ENCODE data around the gene KRTAP5-3.

KRTAP5-3 gene

GRCh38 chr11:1625541-1625940 lies 17.3 kb upstream of the KRTAP5-3 start:
- no peaks in the 10 kb centered on the region for H3K79me2 ChIP-seq (ENCODE audit: control insufficient read depth, insufficient read depth, low read length, poor library complexity)
- no peaks in the 10 kb centered on the region for H3K27me3 ChIP-seq (ENCODE audit: insufficient read depth, low read length)
- H2BK120ac ChIP-seq (ENCODE audit: insufficient read depth, low read length, poor library complexity), result no peak overlapping the region
- no peak overlapping the region for H3K4me2 ChIP-seq (ENCODE audit: low read length)
- no peak overlapping the region for H2BK5ac ChIP-seq (ENCODE audit: low read depth, low read length, poor library complexity)
- H2AFZ ChIP-seq (ENCODE audit: insufficient read depth, low read length, poor library complexity), result no peak overlapping the region
- no peak overlapping the region for H3K14ac ChIP-seq (ENCODE audit: low read length)
- no peak overlapping the region for H4K91ac ChIP-seq (ENCODE audit: low read depth, low read length)
- H2AK5ac ChIP-seq (ENCODE audit: low read length), result no peak overlapping the region
- H3K23ac ChIP-seq (ENCODE audit: low read length), result no peak overlapping the region
- H3K18ac ChIP-seq (ENCODE audit: low read length), result no peak overlapping the region
- no peak overlapping the region for H3K27ac ChIP-seq (ENCODE audit: low read depth, low read length)
- H2BK12ac ChIP-seq (ENCODE audit: low read length), result no peak overlapping the region
- H3K9ac ChIP-seq (ENCODE audit: low read length), result no peak overlapping the region
- H3K9me3 ChIP-seq (ENCODE audit: insufficient read depth, low read depth, low read length), result no peaks in the 10 kb centered on the region
- no peak overlapping the region for H3K4ac ChIP-seq (ENCODE audit: low read depth, low read length)
- H3K79me1 ChIP-seq (ENCODE audit: low read length), result no peaks in the 10 kb centered on the region
- H3K4me3 ChIP-seq (ENCODE audit: low read depth, low read length), result no peak overlapping the region
- no peak overlapping the region for H4K12ac ChIP-seq (ENCODE audit: low read depth, low read length)
- no peaks in the 10 kb centered on the region for H3K4me1 ChIP-seq (ENCODE audit: control insufficient read depth in 1 of 2, insufficient read depth in 2 of 2, low read length in 2 of 2)
- no peaks in the 10 kb centered on the region for H3K36me3 ChIP-seq (ENCODE audit: control insufficient read depth in 1 of 2, insufficient read depth in 2 of 2, low read length in 2 of 2)
- DNase-seq, result no peak
- no peak overlapping the region for H4K8ac ChIP-seq (ENCODE audit: low read depth, low read length)
- no CpG with 5 or more reads among the region's 13 CpGs for WGBS (ENCODE audit: extremely low coverage, insufficient coverage, insufficient read length)

DNA sequence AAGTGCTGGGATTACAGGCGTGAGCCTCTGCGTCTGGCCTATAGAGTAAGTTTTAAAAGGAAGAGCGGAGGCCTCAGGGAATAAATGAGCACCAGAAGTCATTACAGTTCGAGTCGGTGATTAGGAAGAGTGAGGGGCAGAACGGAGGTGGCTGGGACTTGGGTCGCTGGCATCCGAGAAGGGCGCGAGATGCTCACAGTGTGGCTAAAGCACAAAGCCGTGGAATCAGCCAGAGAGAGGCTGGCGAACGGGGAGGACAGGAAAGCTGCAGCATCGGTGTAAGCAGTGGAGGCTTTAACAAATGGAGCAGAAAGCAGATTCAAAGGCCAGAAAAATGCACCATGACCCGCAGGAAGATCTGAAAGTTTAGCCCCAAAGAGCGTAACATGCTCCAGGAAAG lies 16.4 kb upstream of the KRTAP5-3 start:
- no CpG with 5 or more reads among the region's 16 CpGs for WGBS (ENCODE audit: extremely low coverage, insufficient coverage, insufficient read length)

GRCh38 chr11:1623716-1624115 lies 15.5 kb upstream of the KRTAP5-3 start:
- no peak overlapping the region for H3K4me3 ChIP-seq (ENCODE audit: low read depth, low read length)
- no peak overlapping the region for H3K18ac ChIP-seq (ENCODE audit: low read length)
- H3K14ac ChIP-seq (ENCODE audit: low read length), result no peak overlapping the region
- H3K4ac ChIP-seq (ENCODE audit: low read depth, low read length), result no peak overlapping the region
- WGBS (ENCODE audit: extremely low coverage, insufficient coverage, insufficient read length), result no CpG with 5 or more reads among the region's 9 CpGs
- no peak overlapping the region for H3K9ac ChIP-seq (ENCODE audit: low read length)
- no peak for DNase-seq
- no peak overlapping the region for H3K4me2 ChIP-seq (ENCODE audit: low read length)
- peaks cover 2% of the 10 kb centered on the region for H3K9me3 ChIP-seq (ENCODE audit: insufficient read depth, low read depth, low read length)
- no peaks in the 10 kb centered on the region for H3K36me3 ChIP-seq (ENCODE audit: control insufficient read depth in 1 of 2, insufficient read depth in 2 of 2, low read length in 2 of 2)
- H2BK12ac ChIP-seq (ENCODE audit: low read length), result no peak overlapping the region
- no peak overlapping the region for H2BK120ac ChIP-seq (ENCODE audit: insufficient read depth, low read length, poor library complexity)
- H2BK5ac ChIP-seq (ENCODE audit: low read depth, low read length, poor library complexity), result no peak overlapping the region
- no peak overlapping the region for H4K8ac ChIP-seq (ENCODE audit: low read depth, low read length)
- no peak overlapping the region for H3K27ac ChIP-seq (ENCODE audit: low read depth, low read length)
- no peaks in the 10 kb centered on the region for H3K79me2 ChIP-seq (ENCODE audit: control insufficient read depth, insufficient read depth, low read length, poor library complexity)
- H3K4me1 ChIP-seq (ENCODE audit: control insufficient read depth in 1 of 2, insufficient read depth in 2 of 2, low read length in 2 of 2), result no peaks in the 10 kb centered on the region
- no peak overlapping the region for H4K12ac ChIP-seq (ENCODE audit: low read depth, low read length)
- no peak overlapping the region for H4K91ac ChIP-seq (ENCODE audit: low read depth, low read length)
- no peak overlapping the region for H3K23ac ChIP-seq (ENCODE audit: low read length)
- H3K79me1 ChIP-seq (ENCODE audit: low read length), result no peaks in the 10 kb centered on the region
- no peaks in the 10 kb centered on the region for H3K27me3 ChIP-seq (ENCODE audit: insufficient read depth, low read length)
- no peak overlapping the region for H2AK5ac ChIP-seq (ENCODE audit: low read length)
- no peak overlapping the region for H2AFZ ChIP-seq (ENCODE audit: insufficient read depth, low read length, poor library complexity)

More for the DNA sequence above, 16.4 kb upstream of the KRTAP5-3 start:
- H3K18ac ChIP-seq (ENCODE audit: low read length), result no peak overlapping the region
- H3K4me1 ChIP-seq (ENCODE audit: control insufficient read depth in 1 of 2, insufficient read depth in 2 of 2, low read length in 2 of 2), result no peaks in the 10 kb centered on the region
- no peaks in the 10 kb centered on the region for H3K36me3 ChIP-seq (ENCODE audit: control insufficient read depth in 1 of 2, insufficient read depth in 2 of 2, low read length in 2 of 2)
- no peak overlapping the region for H2BK12ac ChIP-seq (ENCODE audit: low read length)
- H3K27ac ChIP-seq (ENCODE audit: low read depth, low read length), result no peak overlapping the region
- no peak overlapping the region for H3K9ac ChIP-seq (ENCODE audit: low read length)
- H2AK5ac ChIP-seq (ENCODE audit: low read length), result no peak overlapping the region
- no peaks in the 10 kb centered on the region for H3K27me3 ChIP-seq (ENCODE audit: insufficient read depth, low read length)
- no peak overlapping the region for H4K12ac ChIP-seq (ENCODE audit: low read depth, low read length)
- no peak overlapping the region for H4K91ac ChIP-seq (ENCODE audit: low read depth, low read length)
- no peak overlapping the region for H4K8ac ChIP-seq (ENCODE audit: low read depth, low read length)
- H2BK120ac ChIP-seq (ENCODE audit: insufficient read depth, low read length, poor library complexity), result no peak overlapping the region
- no peak overlapping the region for H2AFZ ChIP-seq (ENCODE audit: insufficient read depth, low read length, poor library complexity)
- no peak overlapping the region for H3K14ac ChIP-seq (ENCODE audit: low read length)
- no peak overlapping the region for H3K4ac ChIP-seq (ENCODE audit: low read depth, low read length)
- H2BK5ac ChIP-seq (ENCODE audit: low read depth, low read length, poor library complexity), result no peak overlapping the region
- no peak for DNase-seq
- H3K4me2 ChIP-seq (ENCODE audit: low read length), result no peak overlapping the region
- H3K9me3 ChIP-seq (ENCODE audit: insufficient read depth, low read depth, low read length), result no peaks in the 10 kb centered on the region
- no peak overlapping the region for H3K4me3 ChIP-seq (ENCODE audit: low read depth, low read length)
- no peak overlapping the region for H3K23ac ChIP-seq (ENCODE audit: low read length)
- no peaks in the 10 kb centered on the region for H3K79me1 ChIP-seq (ENCODE audit: low read length)
- no peaks in the 10 kb centered on the region for H3K79me2 ChIP-seq (ENCODE audit: control insufficient read depth, insufficient read depth, low read length, poor library complexity)

DNA sequence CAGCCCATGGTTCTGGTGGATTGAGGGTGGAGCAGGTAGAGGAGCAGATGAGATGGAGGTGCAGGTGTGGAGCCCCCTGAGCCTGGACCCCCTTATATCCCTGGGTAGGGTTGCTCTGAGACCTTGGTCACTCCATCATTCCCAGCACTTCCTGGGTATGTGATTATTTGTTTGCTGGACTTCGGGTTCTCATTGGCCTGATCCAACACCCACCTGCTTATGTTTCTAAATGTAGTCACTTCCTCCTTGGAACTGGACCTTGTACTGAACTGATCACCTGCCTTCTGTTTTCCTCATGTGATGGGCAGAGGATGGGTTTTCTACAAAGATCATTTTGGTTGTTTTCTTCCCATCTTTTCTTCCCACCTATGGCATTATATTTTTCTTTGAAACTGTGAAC lies 13.8 kb upstream of the KRTAP5-3 start, which contains the start of gene KRTAP5-4:
KRTAP5-4 (minus strand) TSS at position 53 of the 400 bp plus-strand sequence; CDS start at position 8, 45 bp downstream.
- Histone ChIP-seq H3K27ac (ENCODE audit: low read depth, low read length) (no peak within 1 kb of the TSS), H4K91ac (ENCODE audit: low read depth, low read length) (no peak within 1 kb of the TSS), H2AFZ (ENCODE audit: insufficient read depth, low read length, poor library complexity) (no peak within 1 kb of the TSS), H3K4me1 (ENCODE audit: control insufficient read depth in 1 of 2, insufficient read depth in 2 of 2, low read length in 2 of 2) (no peaks in the 10 kb centered on the region), H3K79me2 (ENCODE audit: control insufficient read depth, insufficient read depth, low read length, poor library complexity) (no peaks in the 10 kb centered on the region), H3K4me2 (ENCODE audit: low read length) (no peak within 1 kb of the TSS), H3K9ac (ENCODE audit: low read length) (no peak within 1 kb of the TSS), H3K4me3 (ENCODE audit: low read depth, low read length) (no peak within 1 kb of the TSS), H2BK120ac (ENCODE audit: insufficient read depth, low read length, poor library complexity) (no peak within 1 kb of the TSS), H2BK12ac (ENCODE audit: low read length) (no peak within 1 kb of the TSS), H3K18ac (ENCODE audit: low read length) (no peak within 1 kb of the TSS), H3K9me3 (ENCODE audit: insufficient read depth, low read depth, low read length) (peaks cover 10% of the 10 kb centered on the region), H2AK5ac (ENCODE audit: low read length) (no peak within 1 kb of the TSS), H2BK5ac (ENCODE audit: low read depth, low read length, poor library complexity) (no peak within 1 kb of the TSS), H3K4ac (ENCODE audit: low read depth, low read length) (no peak within 1 kb of the TSS), H4K8ac (ENCODE audit: low read depth, low read length) (no peak within 1 kb of the TSS), H3K27me3 (ENCODE audit: insufficient read depth, low read length) (no peaks in the 10 kb centered on the region), H3K79me1 (ENCODE audit: low read length) (no peaks in the 10 kb centered on the region), H4K12ac (ENCODE audit: low read depth, low read length) (no peak within 1 kb of the TSS), H3K14ac (ENCODE audit: low read length) (no peak within 1 kb of the TSS), H3K36me3 (ENCODE audit: control insufficient read depth in 1 of 2, insufficient read depth in 2 of 2, low read length in 2 of 2) (no peaks in the 10 kb centered on the region), H3K23ac (ENCODE audit: low read length) (peak within 1 kb of the TSS; percentile 80)
- DNase-seq, result no peak
- no CpG with 5 or more reads among the region's 1 CpG for WGBS (ENCODE audit: extremely low coverage, insufficient coverage, insufficient read length)

All from trophoblast cell (in vitro differentiated cells and primary cell).